NCI-H2171 treated with DMSO at 0.1 percent for 48 hours (cell line): ENCODE data around the gene NTN4.
"Not testable (repeated sequence)": the region's sequence is repeated elsewhere in the genome, so short reads cannot be mapped to it uniquely, and the experiment has no call there.

Experiments
- DNase-seq: peaks from one replicate; lab custom pipeline; 2025; lab: John Stamatoyannopoulos, UW

The NTN4 gene

DNA sequence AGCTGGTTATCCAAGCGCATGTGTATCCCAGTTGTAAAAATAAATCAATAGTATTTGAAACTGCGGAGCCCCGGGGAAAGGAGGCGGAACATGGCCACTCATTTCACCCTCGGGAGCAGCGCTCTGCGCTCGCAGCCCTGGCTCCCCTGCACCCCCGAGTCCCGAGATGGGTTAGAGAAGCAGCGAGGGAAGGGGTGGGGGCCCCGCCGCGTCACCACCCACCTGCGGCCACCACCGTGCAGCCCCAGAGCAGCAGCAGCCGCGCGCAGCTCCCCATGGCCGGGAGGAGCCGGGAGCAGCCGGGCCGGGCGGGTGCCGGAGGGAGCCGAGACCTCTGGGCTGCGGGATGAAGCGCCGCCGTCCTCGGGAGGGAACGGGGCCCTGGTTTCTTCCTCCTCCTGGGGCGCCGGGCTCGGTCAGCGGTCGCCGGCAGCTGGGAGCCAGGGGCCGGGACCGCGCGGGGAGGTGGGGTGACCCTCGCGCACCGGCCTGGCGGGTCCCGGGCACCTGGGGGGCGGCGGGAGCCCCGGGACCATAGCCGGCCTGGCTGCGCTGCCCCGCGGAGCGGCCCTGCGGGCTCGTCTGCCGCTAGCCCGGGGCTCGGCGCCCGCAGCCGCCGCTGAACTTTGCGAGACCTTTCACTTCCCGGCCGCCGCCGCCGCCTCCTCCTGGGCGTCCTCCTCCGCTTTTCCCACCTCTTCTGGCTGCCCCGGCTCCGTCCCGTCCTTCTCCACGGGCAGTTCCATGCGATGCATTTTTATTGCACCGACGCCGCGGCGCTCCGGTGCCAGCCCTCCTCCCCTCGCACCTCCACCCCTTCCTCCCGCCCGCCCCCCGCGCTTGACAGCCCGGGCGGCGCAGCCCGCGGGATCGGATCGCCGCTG, at the start of gene NTN4:
NTN4 (minus strand) TSS at position 732 of the 884 bp plus-strand sequence; CDS start at position 277, 455 bp downstream.
- peak; percentile 20 for DNase-seq

DNA sequence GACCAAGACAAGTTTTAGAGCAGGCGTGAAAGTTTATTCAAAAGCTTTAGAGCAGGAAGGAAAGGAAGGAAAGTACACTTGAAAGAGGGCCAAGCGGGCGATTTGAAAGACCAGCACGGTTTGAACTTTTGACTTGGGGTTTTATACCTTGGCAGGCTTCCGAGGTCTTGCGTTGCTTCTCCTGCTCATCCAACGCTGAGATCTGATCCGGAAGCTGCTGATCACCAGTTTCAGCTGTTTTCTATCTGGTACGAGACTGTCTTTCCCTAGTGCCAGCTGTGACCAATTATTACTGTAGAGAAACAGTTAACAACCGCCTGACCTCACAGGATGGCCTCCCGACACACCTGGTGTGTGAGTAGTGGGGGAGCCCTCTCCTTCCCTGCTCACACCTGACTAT, 47.6 kb upstream of the NTN4 start:
- DNase-seq = peak; percentile 71

DNA sequence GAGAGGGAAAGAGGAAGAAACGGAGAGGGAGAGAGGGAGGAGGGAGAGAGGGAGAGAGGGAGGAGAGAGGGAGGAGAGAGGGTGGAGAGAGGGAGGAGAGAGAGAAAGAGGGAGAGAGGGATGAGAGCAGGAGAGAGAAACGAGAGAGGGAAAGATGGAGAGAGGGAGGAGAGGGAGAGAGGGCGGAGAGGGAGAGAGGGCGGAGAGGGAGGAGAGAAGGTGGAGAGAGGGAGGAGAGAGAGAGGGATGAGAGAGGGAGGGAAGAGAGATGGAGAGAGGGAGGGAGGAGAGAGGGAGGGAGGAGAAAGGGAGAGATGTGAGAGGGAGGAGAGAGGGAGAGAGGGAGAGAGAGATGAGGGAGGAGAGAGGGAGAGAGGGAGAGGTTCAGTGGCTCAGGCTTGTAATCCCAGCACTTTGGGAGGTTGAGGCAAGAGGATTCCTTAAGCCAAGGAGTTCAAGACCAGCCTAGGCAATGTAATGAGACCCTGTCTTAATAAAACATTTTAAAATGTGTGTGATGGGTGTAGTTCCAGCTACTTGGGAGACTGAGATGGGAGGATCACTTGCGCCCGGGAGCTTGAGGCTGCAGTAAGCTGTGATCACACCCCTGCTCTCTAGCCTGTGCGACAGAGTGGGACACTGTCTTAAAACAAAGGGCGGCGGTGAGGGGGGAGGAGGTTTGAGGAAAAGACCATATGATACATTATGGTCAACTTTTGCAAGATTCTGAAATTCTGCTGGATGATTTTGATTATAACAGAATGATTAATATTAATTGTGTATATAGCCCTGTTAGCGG, 46.9 kb upstream of the NTN4 start:
- no peak for DNase-seq

DNA sequence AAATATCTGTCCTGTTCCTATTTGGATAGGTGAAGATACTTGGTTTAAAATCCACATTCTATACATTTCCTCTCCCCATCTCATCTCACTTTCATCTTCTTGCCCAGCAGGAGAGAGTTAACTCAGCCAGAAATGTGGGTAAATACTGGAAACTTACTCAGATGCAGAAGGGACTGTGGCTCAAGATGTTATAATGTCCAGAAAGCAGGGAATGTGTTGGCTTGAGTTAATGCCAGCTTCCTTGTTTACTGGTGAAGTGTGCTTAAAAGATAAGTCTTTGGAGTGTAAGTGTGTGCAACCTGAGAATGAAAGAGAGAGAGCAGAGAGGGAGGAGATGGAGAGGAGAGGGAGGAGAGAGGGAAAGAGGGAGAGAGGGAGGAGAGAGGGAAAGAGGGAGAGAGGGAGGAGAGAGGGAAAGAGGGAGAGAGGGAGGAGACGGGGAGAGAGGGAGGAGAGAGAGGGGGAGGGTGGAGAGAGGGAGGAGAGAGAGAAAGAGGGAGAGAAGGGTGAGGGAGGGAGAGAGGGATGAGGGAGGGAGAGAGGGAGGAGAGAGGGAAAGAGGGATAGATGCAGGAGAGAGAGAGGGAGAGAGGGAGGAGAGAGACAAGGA, 46.2 kb upstream of the NTN4 start:
- DNase-seq = no peak

DNA sequence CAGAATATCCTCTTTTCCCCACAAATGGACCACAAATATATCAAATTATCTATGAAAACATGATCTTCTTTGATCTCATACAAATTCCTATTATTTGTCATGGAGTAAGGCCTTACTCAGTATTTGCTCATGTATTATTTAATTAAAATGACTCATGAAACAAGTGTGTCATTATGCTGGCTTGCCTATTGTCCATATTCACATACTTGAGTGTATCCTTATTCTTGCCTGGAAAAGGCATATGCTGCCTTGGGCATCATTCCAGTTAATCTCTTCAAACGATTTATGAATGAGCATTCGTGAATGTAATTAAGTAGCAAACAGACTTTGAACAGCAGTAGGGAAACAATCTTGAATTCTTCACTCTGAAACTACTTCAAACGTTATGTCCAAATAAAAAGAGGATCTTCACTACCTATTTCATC, 45.6 kb upstream of the NTN4 start:
- peak; percentile 46 for DNase-seq

DNA sequence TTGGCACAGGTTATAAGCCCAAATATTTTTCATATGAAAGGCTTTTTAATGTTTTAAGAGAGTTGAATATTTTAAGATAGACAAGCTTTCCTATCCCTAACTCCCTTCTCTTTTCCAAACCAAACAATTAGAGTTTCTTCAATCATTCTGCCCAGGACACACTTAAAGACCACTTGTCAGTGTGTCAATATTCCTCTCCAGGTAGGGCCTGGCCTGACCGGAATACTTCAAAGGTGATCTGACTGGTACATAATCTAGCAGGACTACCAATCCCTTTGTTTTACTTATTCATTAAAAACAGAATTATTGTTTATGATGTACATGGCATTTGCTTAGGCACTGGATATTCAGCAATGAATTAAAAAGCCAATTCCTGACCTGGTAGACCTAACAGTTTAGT, 44.0 kb upstream of the NTN4 start:
- no peak for DNase-seq

DNA sequence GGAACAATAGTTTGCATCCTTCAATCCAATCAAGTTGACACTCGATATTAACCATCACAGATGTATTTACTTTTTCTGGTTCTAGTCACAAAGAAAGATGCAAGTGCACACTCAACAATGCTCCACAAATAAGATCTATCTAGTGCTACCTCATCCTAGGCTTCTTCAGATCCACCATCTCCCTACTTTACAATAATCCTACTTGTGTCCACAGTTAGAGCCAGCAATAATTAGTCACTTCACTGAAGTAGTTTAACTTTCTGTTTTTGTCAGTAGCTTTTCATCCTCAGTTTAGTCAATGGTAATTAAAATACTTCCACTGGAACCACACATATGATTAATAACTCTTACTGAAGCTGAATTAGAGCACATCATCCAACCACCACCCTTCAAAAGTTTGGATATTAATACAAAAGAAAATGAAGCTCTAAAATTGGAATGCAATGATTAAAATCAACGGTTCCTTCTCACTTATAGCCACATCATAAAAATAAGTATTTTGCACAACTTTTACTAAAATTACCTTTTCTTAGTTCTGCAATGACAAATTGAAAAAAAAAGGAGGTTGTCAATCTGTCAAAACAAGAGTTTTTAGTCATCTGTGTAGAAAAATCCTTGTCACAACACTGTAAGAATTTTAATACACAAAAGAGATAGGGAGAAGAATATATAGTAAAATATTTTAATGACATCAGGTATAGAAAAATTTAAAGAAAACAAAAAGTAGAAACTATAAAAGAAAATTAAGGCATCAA, 39.9 kb upstream of the NTN4 start:
- no peak for DNase-seq

DNA sequence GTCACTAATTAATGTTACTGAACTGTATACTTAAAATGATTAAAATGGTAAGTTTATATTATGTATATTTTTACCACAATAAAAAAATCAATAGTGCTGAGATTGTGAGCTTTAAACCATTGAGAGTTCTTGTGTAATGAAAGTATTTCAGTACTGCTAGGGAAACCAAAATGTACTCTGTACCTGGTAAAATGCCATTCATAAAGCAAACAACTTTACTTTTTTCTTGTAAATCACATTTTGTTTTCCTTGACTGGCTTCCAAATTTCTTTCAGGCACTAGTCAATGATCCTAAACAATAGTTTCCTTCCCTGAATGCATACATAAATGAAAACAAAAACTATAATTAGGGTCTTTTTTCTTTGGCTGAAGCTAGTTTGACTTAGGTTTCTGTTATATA, 38.8 kb upstream of the NTN4 start:
- no peak for DNase-seq

DNA sequence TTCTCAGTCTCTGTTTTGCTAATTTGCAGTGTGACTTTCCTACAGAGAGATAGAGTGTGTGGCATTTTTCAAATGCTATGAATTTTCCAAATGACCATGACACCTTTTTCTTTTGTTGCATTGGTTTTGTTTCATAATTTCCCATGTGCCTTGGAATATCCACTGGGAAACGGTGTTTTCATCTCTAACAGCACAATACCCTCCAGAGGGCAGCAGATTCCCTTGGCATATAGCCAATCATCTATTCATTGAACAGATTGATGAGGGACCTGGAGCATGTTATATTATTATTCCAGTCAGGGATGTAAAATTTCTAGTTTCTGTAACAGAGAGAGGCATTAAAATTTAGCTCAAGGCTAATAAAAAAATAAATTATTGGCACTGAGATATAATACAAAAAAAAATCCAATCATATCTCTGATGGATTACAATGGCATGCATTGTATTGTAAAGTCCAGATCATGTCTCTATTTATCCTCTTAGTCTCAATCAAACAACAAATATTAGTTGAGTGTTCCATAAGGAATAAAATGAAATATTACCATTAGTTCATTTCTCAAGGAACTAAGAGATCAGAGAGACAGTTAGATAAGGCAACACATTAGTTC, 29.6 kb upstream of the NTN4 start:
- peak; percentile 75 for DNase-seq

DNA sequence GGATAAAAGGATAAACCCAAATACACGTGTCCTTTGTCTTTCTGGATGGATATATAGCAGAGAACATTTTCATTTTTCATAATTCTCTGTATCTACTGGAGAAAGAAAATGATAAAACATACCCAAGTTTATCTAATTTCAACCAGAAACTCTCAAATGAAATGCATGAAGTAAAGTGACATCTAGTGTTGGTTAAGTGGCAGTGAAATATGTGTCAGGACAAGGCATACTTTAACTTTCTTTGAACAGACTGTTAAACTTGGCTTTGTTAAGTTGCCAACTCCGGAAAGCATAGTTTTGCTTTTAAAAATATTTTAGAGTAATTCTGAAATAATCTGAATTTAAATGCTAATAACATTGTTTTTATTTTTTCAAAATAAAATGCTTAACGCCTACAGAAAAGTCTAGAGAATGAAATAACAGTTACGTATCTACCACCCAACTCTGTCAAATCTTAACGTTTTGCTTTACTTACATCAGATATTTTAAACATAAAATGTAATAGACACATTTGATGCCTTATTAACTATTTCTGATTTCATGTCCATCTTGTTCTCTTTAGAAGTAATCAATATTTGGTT, 25.2 kb upstream of the NTN4 start:
- peak; percentile 48 for DNase-seq

DNA sequence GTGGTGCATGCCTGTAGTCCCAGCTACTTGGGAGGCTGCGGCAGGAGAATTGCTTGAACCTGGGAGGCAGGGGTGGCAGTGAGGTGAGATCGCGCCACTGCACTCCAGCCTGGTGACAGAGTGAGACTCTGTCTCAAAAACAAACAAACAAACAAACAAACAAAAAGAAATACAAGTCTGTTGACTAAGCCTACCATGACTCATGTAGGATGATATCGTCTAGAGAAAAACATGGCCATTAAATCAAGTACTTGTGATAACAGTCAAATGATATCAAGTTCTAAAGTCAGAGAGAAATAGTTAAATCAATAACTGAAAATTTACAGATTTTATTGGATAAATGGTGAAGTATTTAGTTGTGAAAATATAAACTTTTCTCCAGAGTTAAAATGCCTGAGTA, 21.6 kb upstream of the NTN4 start:
- not testable (repeated sequence) for DNase-seq

DNA sequence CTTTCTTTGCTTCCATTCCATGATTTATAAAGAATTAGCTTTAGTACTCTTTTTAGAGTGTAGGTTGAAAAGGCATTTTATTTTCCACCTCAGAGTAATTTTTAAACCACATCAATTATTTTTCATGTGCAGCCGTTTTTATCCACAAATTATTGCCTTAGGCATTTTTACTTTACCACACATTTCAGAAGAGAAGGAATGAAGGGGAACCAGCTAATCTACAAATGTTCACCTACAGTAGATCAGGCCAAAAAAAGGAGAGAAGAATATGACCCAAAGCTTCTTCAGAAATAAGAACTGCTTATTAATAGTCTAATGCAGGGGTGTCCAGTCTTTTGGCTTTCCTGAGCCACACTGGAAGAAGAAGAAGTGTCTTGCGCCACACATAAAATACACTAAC, 19.8 kb upstream of the NTN4 start:
- DNase-seq = no peak

DNA sequence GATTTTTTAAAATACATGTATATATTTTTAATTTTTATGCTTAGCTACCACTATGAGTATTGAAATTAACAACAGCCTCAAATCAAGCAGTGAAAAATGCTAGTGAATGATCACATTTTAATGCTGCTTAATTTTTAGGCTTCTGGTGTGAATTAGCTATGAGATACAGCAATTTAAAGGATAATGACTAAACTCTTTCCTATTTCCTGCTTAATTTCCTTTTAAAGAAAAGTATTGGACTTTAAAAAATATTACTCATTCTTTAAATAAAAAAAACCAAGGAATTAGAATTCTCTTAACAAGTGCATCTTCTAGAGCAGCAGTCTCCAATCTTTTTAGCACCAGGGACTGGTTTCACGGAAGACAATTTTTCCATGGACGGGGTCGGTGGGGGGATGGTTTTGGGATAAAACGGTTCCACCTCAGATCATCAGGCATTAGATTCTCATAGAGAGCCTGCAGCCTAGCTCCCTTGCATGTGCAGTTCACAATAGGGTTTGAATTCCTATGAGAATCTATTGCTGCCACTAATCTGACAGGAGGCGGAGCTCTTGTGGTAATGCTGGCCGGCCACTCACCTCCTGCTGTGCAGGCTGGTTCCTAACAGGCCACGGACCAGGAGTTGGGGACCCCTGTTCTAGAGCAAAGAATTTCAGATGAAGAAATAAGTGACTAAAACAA, 18.6 kb upstream of the NTN4 start:
- no peak for DNase-seq

DNA sequence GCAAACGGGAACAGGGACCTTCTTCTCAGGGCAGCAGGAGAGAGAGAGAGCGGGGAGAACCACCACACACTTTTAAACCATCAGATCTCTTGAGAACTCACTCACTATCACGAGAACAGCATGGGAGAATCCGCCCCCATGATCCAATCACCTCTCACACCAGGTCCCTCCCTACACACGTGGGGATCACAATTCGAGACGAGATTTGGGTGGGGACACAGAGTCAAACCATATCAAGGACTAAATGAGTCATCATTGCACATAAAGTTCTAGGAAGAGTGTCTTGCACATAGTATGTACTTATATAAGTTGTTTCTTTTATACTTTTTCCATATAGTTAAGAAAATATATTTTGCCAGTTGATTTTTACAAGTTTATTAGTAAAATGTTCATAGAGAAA, 17.6 kb upstream of the NTN4 start:
- DNase-seq = no peak

DNA sequence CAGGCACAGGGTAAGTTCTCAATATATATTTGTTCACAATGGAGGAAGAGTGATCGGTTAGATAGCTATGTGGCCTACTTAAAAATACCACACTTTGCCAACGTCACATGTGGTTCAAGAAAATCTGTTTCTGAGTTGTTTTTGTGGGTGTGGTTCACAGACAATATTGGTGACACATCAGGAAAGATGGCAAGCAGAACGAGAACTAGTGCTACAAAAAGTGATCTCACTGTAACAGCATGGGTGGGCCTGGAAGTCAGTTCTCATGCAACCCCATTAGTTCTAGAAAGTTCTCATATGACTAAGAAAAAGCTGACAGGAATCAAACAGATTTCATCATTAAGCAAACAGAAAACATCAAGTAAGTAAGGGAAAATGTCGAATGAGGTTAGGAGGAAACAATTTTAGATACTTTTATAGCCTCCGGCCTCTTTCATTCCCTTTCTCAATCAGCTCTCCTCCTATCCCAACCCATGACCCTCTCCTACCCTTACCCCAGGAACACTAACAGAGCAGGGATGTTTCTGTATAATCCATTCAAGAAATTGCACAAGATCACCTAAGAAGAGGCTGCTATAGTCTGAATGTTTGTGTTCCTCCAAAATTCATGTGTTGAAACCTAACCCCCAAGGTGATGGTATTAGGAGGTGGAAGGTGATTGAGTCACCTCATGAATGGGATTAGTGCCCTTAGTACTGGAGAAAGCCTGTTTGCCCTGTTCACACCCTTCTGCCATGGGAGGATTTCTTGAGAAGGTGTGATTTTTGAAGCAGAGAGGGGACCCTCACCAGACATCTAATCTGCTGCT, 15.5 kb upstream of the NTN4 start:
- no peak for DNase-seq

DNA sequence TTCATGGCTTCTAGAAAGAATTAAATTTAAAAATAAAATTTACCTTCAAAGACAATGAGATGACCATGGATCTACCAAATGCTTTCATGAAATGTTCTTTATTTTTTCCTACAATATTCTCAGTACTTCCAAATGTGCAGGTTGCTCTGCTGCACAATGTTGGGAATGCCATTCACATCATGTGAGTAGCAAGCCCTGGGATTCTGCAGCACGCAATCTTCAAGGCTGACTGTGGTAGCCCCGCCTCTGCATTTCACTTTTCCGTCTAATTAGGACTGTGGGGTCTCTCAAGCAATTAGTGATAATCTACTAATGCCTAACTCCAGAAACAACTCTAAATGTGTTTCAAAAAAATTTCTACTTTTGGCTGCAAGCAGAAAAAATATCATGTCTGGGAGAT, 13.7 kb upstream of the NTN4 start:
- DNase-seq = no peak

DNA sequence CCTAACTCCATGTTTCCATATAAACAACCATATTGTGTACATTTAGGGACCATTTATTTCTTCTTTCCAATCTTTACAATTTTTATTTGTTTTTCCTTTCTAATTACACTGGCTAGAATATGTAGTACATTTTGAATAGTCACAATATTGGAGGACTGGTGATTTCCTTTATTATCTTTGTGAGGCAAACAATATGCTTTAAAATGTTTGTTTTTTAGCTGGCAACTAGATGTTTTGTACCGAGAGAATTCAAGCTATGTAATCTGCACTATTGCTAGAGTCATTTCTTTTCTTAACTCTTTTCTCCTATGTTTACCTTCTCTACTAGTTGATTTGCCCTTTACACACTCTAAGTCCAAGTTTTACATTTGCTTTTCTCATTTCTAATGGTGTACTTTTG, 13.3 kb upstream of the NTN4 start:
- no peak for DNase-seq

DNA sequence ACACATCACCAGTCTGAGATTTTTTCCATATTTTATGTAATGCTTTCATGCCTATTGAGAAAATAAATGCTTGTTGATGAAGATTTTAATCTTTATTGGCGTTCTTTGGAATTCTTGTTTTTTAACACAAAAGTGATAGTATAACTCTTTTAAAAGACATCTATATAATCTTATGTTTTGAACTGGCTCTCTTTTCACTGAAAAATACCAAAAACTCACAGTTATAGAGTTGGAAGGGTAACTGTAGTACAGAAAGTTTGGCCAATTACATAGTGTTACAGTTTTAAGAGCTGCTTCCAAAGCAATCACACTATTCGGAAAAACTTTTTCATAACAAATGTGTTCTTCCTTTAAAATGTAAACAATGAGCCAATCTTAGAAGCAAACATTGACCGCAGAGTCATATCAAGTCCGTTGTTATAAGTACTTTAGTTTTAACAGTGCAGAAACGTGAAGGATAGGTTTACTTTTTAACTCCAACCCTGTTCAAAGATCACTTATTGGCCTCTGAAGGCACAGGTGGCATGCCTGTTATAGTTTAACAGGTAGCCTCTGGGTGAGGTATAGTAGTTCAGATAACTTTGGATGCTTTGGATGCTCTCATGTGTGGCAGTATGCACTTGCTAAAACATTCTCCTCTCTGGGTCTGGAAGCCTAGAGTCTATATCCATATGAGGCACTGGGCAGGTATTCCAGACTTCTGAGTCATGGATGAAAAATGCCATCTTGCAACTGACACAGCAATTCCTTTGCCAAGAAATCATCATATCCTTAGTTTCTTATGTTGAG, 12.1 kb upstream of the NTN4 start:
- no peak for DNase-seq

DNA sequence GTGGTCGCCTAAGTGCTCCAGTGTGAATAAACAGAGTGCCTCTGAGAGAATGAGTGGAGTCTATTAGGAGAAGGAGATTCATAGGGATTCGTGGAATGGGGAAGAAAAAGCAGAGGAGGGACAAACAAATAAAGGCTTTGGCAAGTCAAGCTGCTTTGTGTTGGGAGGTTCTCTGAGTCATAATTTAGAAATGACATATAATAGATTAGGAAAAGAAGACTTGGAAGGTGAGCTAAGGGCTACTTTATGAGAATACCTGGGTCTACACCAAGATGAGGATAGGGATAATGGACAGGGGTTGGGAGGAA, 6.4 kb upstream of the NTN4 start:
- no peak for DNase-seq
